Progenitor cell of endocrine pancreas (in vitro differentiated cells): Measurements from ENCODE around the gene PRSS8. TPM values are rescaled to one million over a fixed set of nuclear protein-coding genes. Genes with fewer than 3 reads are reported as not detected.
A peak's percentile ranks its signal among the peaks of the same experiment; 100 is the strongest.

ENCODE experiments used
- DNase-seq: peaks from one replicate; pipeline ENCODE4 v3.0.0; 2021; ENCODE audit warnings: low spot score; ENCODE audit not compliant: unreplicated experiment
- H3K27ac Mint-ChIP-seq: 2 replicates; pipeline ENCODE4 v1.8.0; 2021; ENCODE audit warnings: mild to moderate bottlenecking, moderate library complexity, mixed read lengths
- H3K27me3 Mint-ChIP-seq: 2 replicates; pipeline ENCODE4 v1.8.0; 2021; ENCODE audit warnings: mixed read lengths
- H3K36me3 Mint-ChIP-seq: 2 replicates; pipeline ENCODE4 v1.8.0; 2022; ENCODE audit warnings: mixed read lengths; ENCODE audit not compliant: insufficient read depth
- H3K4me1 Mint-ChIP-seq: 2 replicates; pipeline ENCODE4 v1.8.0; 2021; ENCODE audit warnings: low read depth, mixed read lengths
- H3K4me3 Mint-ChIP-seq: 2 replicates; pipeline ENCODE4 v1.8.0; 2021; ENCODE audit warnings: low read depth, mild to moderate bottlenecking, moderate library complexity, mixed read lengths
- H3K9me3 Mint-ChIP-seq: 2 replicates; pipeline ENCODE4 v1.8.0; 2021; ENCODE audit warnings: low read depth, mixed read lengths
- CTCF ChIP-seq: fragments of 200-600 bp; sonication (generic); IDR thresholded peaks from one replicate; pipeline ENCODE4 v1.5.0; 2021; ENCODE audit warnings: antibody characterized with exemption, mild to moderate bottlenecking; ENCODE audit not compliant: unreplicated experiment
- total RNA-seq: library from RNA; stranded (reverse); gene quantifications from 2 replicates; pipeline ENCODE4 v1.2.1, GENCODE V29; 2021

The PRSS8 gene
- total RNA-seq, 1 donor from 2014 or later, result 111 TPM

GRCh38 chr16:31108794-31109558, 26.6 kb downstream of the PRSS8 start:
- no peak for DNase-seq
- Mint-ChIP-seq H3K36me3 (peaks cover 6% of the 10 kb centered on the region), H3K4me3 (peak overlapping the region; percentile 69), H3K27ac (no peak overlapping the region), H3K4me1 (peaks cover 2% of the 10 kb centered on the region), H3K9me3 (no peaks in the 10 kb centered on the region), H3K27me3 (no peaks in the 10 kb centered on the region)
- TF ChIP-seq CTCF, result no peak

DNA sequence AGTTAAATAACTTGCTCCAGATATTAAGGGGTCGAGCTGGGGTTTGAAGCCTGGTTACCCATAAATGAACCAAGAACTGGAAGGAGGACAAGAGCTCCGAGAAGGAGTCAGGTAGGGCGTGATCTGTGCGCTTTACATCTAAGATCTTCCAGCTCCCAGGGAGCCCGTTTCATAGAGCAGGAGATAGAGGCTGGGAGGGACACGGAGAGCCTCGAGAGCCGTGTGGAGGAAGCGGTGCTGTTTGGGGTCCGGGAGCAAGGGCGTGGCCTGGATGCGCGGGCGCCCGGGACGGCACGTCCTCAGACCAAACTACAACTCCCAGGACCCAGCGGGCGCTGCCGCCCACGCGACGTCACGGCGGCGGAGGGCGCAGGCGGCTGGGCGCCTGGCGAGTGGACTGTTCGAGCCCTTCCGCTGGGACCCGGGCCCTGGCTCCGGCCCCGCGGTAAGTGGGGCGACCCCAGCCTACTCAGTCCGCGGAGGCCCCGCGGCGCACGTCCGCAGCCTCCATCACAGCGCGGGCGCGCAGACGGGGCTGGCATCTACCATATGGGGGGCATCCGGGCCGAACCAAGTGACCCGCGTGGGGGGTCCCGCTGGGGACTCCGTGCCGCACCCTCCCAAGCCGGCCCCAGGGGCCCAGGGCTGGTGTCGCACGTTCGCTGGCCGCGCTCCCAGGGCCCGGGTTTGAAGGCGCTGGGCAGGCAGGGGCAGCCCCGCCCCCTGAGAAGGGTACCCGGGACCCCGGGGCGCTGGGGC, 27.3 kb downstream of the PRSS8 start, which contains the start of gene BCKDK:
Gene BCKDK (plus strand): TSS at position 352 of the 759 bp plus-strand sequence. CDS start 838 bp downstream, outside the sequence.
- no peak for DNase-seq
- Mint-ChIP-seq H3K4me1 (peaks cover 2% of the 10 kb centered on the region), H3K36me3 (peaks cover 6% of the 10 kb centered on the region), H3K27me3 (no peaks in the 10 kb centered on the region), H3K27ac (peak within 1 kb of the TSS; percentile 9), H3K4me3 (peak within 1 kb of the TSS; percentile 69), H3K9me3 (no peaks in the 10 kb centered on the region)
- TF ChIP-seq CTCF, result no peak

DNA sequence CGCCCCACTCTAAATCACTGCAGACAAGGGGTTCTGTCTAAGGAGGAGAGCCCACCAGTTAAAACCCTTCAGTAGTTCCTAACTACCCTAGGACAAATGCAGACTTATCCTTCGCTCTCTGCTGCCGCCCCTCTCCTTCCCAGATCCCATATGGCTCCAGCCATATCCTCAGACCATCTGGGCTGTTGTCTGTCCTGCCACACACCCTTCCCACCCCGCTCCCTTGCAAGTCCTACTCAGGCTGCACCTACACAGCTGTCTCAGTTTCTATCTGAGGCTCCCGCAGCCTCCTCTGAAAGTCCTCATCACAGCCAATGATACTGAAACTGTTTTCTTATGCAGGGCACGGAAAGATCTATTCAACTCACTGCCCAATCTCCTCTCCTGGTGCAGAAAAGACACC, 28.1 kb downstream of the PRSS8 start:
- Mint-ChIP-seq H3K4me3 (peak overlapping the region; percentile 69), H3K4me1 (peaks cover 2% of the 10 kb centered on the region), H3K9me3 (no peaks in the 10 kb centered on the region), H3K36me3 (peaks cover 5% of the 10 kb centered on the region), H3K27ac (no peak overlapping the region), H3K27me3 (no peaks in the 10 kb centered on the region)
- DNase-seq, result no peak
- TF ChIP-seq CTCF, result no peak

DNA sequence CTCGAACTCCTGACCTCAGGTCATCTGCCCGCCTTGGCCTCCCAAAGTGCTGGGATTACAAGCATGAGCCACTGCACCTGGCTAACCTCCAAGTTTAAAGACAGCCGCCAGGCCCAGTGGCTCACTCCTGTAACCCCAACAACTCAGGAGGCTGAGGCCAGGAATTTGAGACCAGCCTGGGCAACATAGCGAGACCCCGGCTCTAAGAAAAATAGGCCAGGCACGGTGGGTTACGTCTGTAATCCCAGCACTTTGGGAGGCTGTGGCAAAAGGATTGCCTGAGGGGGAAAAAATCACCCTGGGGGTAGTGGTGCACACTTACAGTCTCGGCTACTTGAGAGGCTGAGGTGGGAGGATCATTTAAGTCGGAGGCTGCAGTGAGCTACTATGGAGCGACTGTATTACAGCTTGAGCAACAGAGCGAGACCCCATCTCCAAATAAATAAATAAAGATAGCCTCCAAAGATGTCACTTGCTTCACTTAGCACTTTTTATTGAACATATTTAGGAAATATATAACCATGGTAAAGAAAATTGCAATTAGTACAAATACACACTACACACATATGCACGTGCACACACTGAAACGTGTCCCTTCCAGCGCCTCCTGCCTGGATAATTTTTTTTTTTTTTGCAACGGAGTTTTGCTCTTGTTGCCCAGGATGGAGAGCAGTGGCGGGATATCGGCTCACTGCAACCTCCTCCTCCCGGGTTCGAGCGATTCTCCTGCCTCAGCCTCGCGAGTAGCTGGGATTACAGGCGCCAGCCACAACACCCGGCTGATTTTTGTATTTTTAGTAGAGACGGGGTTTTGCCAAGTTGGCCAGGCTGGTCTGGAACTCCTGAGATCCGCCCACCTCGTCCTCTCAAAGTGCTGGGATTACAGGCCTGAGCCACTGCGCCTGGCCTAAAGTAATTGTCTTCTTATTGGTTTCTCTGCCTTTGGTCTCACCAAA, 28.7 kb downstream of the PRSS8 start:
- DNase-seq, result no peak
- peak overlapping the region; percentile 69 for H3K4me3 Mint-ChIP-seq
- H3K9me3 Mint-ChIP-seq, result no peaks in the 10 kb centered on the region
- H3K27ac Mint-ChIP-seq, result no peak overlapping the region
- H3K4me1 Mint-ChIP-seq, result peaks cover 2% of the 10 kb centered on the region
- no peak for TF ChIP-seq CTCF
- peaks cover 4% of the 10 kb centered on the region for H3K36me3 Mint-ChIP-seq
- H3K27me3 Mint-ChIP-seq, result no peaks in the 10 kb centered on the region
